UCSD-AML1 (cell line): ENCODE measurements around the gene ACKR2.

Experiments used
- DNase-seq: peaks from one replicate; lab custom pipeline; 2025; ENCODE audit not compliant: unreplicated experiment; lab: John Stamatoyannopoulos, UW

The ACKR2 gene

DNA sequence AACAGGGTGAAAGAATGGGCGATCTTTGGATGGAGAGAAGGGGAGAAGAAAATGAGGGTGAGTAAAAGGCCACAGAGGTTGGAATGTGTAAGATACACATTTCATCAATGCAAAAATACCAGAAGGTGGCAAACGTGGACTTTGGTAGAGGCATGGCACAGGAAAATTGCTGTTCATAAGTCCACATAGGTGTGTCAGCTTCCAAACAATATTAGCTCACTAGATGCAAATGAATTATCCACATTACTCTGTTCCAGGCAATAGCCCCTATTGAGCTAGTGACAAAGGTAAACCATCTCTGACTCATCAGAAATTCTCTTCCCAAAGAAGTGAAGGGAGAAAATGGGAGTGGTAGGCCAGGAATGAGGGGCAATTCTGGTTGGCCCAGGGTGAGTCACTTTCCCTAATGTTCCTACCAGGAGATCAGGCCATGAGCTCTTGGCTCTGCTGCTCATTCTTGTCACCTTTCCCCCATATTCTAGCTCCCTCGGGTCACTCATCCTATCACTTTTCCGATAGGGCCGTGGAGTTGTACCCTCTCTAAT, 19.9 kb downstream of the ACKR2 start:
- DNase-seq = no peak

DNA sequence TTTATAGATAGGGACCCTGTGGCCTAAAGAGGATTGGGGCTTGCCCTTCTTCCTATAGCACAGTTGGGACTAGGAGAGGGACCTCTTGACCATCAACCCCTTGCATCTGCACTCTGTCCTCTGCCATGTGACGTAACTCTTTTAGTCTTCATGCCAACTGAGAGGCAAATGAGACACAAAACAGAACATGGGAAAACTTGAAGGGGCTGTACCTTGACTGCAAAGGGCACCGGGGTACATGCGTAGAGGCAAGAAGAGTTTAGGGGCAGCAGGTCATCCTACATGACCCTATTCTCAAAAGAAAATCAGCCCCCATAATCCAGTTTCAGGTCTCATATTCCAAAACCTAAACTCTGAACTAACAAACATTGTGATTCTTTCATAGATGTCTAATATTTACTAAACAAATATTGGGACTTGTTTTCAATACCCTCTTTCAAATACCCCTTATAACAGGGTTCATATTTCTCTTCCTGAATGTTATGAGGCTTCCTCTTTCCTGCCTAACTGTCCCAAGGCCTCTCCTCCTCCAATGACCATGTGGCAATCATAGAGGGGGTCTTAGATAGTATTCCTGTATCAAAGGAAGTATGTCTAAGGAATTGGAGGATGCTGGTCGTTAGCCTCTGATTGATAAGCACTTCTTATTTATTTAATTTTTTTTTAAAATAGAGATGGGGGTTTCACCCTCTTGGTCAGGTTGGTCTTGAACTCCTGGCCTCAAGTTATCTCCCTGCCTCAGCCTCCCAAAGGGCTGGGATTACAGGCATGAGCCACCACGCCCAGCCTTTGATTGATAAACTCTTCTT, 20.6 kb downstream of the ACKR2 start:
- DNase-seq = no peak

DNA sequence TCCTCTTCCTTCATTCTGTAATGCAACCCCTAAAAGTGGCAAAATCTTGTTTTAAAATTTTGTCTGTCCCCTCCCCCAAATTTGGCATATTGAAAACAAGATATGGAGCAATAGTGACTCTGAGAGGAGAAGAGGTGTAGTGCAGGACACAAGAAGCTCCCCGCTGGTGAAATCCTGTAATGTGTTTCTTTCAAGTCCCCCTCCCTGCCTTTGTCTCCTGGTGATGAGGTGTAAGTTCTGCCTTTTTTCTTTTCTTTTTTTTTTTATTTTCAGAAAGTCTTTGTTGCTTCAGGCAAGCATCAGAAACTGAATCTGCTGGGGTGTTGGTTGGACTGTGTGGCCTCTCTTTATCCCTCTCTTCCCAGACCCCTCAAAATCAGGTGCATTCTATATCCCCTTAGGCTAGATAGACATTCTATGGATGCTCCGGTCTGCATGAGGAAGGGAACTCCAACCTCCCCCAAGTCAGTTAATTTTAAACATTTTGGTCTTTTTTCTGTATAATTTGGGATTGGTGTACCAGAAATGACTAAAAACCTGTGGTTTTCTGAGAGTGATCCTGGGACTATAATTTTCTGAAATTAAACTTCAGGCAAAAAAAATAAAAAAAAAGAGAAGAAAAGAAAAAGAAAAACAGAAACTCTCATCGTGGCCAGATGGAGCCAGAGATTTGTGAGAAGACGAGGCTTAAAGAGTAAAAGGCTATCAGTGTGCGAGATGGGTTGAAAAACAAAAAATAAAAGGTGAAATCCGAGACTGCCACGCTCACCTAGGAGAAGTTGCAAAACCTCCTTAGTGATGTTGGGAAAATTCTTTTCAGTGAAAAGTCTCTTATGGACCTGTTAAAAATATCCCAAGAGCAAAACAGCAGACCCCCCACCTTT, 21.4 kb downstream of the ACKR2 start:
- DNase-seq = no peak

DNA sequence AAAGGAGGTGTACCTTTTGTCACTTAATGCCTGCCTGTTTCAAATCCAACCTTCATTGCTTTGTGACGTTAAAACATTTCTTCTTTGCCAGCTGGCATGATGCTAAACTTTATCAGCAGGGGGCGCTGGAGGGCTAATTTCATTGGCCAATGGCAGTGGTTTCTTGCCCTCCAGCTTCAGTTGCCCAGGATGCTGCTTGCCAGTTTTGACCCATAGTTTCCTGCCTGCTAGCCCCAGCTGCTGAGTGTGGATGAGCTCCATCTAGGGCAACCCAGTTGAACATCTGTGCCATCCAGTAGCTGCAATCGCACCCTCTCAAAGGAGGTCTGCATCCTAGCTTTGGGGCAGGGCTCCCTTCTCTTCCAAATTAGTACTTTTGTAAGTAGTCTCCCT, 22.1 kb downstream of the ACKR2 start:
- peak; percentile 71 for DNase-seq

DNA sequence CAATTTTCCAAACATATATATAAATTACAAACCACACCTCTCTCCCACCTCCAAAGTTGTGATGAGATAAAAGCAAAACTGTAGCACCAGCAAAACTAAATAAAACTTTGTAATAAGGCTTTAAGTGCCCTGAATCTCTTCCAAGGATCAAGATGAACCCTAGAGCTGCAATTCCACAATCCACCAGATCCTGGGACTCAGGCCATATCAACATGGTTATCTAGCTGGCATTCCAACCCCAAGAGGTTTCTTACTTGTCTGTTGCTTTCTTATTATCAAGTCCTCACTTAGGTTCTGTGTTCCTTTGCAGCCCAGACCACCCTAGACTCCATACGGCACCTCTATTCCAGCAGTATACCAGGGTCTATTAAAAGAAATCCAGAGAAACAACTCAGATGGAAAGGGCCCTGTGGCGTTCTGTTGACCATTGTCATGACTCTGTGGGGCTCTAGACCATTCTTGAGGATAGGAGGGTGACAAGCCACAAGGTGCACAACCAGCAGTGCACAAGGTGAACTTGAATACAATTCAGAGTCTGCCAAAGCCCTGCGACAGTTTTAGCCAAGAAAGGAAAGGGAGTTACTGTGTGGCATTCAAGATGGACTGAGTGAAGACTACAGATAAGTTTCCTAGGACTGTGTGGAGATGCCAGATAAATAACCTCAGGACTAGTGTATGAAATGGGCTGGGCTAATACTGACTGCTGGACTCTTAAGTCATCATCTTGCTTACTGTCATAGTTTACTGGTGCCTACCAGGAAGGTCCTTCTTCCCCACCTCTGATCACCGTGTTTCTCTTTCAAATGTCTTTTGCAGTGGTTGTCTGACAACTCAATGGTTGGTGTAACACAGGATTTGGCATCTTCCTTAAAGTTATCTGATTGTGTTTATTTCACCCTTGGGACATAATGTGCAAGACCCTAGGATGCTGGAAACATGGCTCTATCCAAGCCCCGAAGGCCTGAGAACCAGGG, 27.2 kb downstream of the ACKR2 start:
- no peak for DNase-seq

DNA sequence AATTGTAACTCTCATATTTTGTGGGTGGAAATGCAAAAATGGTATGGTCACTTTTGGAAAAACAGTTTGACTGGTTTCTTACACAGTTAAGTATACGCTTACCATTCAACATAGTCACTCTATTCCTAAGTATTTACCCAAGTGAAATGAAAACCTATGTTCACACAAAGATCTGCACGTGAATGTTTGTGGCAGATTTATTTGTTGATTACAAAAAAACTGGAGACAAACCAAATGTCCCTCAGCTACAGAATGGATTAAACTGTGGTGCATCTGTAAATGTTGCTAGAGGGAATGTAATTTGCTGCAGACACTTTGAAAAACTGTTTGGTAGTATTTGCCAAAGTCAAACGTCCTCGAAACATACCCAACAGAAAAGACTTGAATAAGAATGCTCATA, 29.3 kb downstream of the ACKR2 start:
- no peak for DNase-seq

DNA sequence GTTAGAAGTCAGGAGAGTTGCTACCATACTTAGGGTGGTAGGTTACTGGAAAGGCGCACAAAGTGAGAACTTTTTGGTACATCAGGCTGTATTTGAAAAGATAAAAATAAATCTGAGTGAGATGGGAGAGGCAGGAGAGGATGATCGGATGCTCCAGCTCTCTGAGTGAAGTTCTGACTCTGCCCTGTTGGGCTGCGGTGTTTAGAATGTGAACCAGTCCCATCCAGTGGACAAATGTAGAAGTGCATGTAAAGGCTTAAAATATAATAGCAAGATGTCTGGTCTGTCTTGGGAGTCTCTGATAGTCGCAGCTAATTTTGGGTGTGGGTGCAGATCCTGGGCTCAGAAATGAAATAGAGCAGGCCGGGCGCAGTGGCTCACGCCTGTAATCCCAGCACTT, 30.4 kb downstream of the ACKR2 start:
- no peak for DNase-seq

DNA sequence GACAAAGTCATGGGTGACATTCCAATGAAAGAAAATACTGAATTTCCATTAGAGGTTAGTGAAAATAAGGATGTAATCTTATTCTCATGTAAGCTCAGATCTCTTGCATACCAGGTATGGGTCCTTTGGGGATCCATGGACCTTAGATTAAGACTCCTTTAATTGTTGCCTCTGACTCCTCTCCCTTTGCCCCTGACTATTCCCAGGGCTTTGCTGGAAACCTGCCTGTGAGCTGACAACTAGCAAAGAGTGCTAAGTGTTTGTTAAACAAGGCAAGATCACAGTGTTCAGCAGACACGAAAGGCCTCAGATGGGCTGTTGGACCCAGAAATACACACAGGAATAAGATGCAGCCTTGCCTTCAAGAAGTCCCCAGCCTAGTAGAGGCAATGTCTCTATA, 32.1 kb downstream of the ACKR2 start:
- DNase-seq = no peak

DNA sequence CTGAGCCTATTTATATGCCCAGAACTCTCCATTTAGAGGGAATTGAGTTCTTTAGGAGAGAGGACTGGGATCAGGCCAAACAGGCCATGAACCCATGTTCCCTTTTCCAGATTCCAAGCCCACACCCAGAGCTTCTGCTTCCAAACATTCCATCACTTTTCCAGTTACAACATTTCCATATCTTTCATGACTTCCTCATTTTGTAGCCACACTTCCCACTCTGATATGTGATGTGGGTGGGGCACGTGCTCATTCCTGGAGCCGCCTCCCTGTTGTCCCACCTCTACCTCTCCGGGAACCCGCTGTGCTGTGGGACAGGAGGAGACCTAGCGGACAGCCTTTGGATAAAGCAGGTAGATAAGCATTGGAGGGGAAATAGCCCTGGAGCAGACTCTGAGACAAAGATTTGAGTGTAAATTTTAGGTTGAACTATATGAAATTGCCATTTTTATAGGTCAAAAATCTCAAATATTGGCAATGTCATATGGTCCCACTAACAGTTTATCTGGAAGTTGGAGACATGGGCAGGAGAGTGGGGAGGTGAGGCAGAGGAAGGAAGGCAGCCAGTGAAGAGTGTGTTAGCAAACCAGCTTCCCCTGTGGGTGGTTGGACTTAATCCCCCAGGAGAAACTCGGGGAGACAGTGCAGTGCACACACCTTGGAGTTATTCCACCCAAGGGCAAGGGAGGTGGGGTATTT, 34.6 kb downstream of the ACKR2 start:
- no peak for DNase-seq

DNA sequence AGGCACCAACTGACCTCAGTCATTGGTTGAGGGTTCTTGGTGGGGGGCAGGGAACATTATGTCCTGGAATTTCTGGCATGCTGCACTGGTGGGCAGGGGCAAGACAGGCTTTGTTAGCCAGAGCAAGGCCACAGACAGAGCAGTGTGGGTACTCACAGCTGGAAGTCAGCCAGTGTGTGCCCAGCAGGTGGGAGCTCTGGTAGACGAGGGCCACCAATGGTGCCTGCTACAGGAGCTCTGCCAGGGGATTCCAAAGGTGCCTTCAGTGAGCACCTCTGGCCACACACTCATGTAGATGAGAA, 35.1 kb downstream of the ACKR2 start:
- no peak for DNase-seq

DNA sequence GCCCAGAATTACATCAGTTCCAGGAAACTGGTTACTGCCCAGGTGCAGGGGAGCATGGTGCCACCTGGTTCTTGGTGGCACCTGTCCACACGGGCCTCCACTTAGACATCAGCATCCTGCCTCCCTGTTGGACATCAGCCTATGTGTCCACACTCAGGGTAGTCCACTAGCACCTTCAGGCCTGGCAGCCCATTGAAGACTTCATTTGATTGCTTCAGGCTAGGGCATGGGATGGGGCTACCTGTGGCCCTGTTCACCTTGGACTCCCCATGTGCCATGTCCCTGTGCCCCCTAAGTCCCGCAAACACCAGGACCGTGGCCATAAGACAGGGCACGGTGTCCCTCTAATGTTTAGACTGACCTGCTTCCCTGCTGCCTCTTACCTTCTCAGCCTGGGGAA, 35.6 kb downstream of the ACKR2 start:
- no peak for DNase-seq

DNA sequence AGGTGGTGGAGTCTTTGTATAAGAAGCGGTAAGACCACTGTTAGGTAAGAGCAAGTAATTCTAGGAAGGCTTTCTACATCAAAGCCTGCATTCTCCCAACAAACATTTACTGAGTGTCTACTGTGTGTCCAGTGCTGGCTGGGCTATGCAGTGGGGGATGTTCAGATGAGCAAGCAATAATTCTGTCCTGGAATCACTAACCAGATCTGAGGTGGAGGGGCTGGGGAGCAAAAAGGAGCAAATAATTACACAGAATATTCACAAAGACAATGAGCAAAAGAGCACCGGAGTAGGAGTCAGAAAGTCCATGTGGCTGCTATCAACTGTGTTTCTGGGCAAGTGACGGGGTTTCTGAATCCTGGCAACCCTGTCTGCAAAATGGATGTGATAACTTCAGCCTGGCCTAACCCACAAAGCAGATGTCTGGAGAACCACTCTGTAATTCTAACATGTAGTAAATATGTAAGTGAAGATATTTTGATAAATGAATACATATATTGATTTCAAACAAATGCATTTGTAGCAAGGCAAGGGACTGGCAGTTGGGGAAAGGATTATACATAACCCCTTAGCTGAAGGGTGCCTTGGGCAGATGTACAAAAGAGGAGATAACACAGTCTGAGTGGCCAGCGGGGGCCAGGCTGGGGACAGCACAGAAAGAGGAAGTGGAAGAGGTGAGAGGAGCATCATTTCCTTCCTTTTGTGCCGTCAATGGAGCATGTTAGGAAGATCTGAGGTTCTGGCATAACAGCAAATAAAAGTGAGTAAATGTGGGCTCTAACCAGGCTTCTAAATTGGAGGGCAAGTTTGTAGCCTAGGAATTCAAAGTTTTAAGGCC, 37.7 kb downstream of the ACKR2 start:
- no peak for DNase-seq

DNA sequence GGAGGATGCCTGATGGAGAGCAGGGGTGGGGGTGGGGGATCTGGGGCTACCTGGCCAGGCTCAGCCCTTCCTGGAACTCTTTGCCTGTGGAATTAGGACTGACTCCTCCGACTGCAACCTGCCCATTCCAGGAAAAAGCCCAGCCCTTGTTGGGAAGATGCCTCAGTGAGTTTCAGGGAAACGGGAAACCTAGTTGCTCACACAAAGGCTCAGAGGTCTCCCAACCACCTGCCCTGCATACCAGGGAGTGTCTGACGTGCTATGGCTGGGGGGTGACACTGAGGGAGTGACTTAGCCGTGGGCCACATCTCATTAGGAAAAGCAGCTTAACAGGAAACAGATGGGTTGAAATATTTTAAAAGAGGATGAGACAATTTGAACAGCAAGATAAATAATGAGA, 38.5 kb downstream of the ACKR2 start:
- DNase-seq = no peak

DNA sequence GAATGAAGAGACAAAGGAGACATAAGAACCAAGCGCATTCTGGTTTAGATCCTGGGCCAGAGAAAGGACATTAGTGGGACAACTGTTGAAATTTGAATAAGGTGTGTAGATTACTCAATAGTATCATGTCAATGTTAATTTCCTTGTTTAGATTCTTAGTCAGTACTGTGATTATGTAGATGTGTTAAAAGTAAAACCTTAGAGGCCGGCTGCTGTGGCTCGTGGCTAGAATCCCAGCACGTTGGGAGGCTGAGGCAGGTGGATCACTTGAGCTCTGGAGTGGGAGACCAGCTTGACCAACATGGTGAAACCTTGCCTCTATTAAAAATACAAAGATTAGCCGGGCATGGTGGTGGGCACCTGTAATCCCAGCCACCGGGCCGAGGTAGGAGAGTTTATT, 39.8 kb downstream of the ACKR2 start:
- DNase-seq = no peak

DNA sequence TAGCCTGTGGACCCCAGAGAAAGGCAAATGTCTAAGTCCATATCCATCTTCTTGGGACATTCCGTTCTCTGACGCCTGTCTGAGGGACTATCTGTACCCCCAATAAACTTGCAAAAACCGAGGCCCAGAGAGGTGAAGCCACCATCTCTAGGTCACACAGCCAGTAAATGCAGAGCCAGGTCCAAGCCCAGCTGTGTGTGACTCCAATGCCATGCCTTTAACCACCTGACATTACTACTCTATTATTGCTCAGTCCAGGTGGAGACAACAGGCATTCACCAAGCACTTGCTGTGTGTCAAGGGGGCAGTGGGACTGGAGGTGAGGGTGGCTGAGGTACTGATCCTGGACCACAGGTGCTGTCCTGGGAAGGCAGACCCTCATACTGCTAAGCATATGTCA, 41.0 kb downstream of the ACKR2 start:
- DNase-seq = no peak

DNA sequence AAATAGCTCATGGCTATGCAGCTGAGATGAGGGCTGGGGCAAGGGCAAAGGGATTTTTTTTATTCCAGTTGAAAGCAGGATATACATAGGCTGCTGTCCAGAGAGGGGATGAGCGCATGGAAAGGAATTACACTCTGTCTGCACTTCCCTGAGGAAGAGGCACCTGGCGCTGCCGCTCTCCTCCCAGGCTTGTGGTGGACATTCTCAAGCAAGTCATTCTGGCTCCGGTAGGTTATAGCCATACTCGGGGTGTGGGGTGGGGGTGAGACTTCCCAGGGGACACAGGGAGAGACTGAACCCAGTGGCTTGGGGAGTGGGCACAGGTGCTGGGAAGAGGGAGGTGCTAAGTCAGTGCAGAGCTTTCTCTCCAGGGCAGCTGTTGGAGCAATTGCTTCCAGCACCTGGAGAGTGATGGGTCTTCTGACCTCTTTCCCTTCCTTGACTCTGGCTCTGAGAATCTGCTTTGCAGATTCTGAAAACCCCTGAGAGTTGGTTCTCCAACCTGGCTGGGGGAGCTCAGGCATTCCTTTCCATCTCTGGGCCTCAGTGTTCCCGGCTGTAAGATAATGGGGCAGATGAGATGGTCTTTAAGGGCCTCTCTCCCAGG, 42.1 kb downstream of the ACKR2 start:
- DNase-seq = no peak

DNA sequence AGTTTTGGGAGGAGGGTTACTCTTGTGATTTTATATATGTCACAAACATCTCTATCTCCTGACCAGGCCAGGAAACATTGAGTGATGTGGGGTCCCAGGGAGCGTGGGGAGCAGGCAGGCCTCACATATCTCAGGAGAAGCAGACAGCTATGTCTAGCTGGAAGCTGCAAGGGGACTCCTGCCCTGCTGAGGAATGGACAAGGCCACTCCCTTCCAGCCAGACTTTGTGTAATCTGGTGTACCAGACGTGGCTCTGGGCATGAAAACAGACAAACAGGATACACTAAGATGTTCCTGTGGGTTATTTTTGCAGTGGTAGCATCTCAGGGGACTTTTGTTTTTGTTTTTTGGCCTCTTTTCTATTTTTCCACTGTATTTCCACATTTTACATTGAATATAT, 43.2 kb downstream of the ACKR2 start:
- DNase-seq = no peak

DNA sequence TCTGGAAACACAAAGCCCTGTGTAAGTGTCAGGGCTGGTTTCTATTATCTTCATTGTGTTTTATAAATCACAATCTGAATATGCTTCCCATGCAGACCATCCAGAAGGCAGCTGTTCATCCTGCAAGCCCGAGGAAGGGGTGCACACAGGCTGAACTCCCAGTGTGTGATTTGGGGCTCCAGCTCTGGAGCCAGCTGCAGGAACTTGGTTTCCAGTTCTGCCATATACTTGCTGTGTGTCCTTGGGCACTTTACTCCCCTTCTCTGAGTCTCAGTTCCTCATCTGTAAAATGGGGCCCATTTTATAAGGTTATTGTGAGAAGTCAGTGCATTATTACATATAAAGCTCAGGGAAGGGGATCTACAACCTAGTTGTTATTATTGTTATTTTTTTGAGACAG, 43.8 kb downstream of the ACKR2 start:
- DNase-seq = no peak

DNA sequence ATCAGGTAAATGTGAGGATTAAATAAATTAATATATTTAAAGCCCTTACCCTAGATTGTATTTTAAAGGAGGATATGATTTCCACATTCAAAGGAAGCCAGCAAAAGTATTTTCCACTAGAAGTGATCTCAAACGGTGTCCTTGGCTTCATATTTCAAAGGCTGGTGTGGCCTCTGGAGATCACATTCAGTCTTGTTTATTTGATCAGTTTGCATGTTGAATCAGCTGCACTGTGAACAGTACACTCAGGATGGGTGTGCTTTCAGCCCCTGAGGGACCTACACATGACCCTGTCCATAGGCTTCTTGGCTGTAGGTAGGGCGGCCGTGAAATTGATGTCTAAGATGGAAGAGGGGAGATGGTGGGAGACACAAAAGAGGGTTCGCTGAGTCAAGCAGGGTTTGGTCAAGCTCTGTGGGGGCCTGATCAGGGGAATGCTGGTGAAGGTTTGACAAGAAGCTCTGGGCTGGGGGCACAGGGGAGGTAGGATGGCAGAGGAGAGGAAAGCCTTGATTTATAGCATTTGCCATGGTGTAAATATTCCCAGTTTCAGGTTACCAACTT, 44.6 kb downstream of the ACKR2 start:
- DNase-seq = no peak
